GM12874 (cell line): ENCODE data around the gene ZNF106.

ENCODE experiments used
- CTCF ChIP-seq: IDR thresholded peaks from 2 replicates; pipeline ENCODE4 v1.5.1; 2011; ENCODE audit warnings: low read depth, mild to moderate bottlenecking, control low read depth, low read length, moderate library complexity; ENCODE audit not compliant: insufficient read depth

The ZNF106 gene

GRCh38 chr15:42364529-42364928 is 126.4 kb downstream of the ZNF106 start:
- TF ChIP-seq CTCF = no peak

- TF ChIP-seq CTCF = no peak
Measured at GRCh38 chr15:42363942-42364341, 127.0 kb downstream of the ZNF106 start.

GRCh38 chr15:42363487-42363886 is 127.5 kb downstream of the ZNF106 start:
- no peak for TF ChIP-seq CTCF
